HG03066 (cell line): ENCODE results near the gene MZT2A.
A peak's percentile ranks its signal among the peaks of the same experiment; 100 is the strongest.
"Not testable (repeated sequence)": the region's sequence is repeated elsewhere in the genome, so short reads cannot be mapped to it uniquely, and the experiment has no call there.

Experiments
- ATAC-seq: cut with Tn5 transposase; IDR thresholded peaks from one replicate; pipeline ENCODE4 v1.9.1; 2021; ENCODE audit warnings: low read depth; ENCODE audit not compliant: unreplicated experiment

Gene MZT2A

DNA sequence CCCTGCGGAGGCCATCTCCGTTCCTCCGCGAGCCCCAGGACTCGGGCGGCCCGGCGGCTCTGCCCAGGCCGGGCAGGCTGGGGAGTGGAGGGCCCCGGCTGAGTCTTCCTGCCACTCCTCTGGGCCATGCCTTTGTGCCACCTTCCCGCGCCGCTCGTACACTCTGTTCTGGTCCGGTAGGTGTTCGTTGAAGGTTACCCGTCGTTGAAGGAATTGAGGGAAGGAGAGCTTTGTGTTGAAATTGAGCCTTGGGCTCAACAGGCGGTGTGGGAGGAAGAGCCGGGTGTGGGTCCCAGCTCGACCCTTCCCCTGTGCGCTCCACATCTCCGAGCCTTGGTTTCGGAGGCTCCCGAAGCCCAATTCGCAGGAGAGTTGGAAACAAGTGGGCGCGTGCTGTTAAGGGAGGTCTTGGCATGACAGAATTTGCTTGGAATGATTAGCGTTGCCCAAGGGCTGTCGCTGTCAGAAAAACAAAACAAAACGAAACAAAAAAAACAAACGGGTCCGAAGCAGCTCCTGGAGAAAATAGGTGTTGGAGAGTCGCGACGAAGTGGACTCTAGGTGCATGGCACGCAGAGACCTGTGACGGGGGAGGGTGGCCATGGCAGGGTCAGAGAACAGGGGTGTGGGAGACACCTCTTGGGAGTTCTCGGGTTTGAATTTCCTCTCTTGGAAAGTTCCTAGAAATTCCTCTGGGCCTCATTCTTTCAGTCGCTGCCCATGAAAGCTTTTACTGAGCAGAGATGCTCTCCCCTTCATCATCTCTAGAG, 1.2 kb upstream of the MZT2A start:
- ATAC-seq: peak; percentile 13

DNA sequence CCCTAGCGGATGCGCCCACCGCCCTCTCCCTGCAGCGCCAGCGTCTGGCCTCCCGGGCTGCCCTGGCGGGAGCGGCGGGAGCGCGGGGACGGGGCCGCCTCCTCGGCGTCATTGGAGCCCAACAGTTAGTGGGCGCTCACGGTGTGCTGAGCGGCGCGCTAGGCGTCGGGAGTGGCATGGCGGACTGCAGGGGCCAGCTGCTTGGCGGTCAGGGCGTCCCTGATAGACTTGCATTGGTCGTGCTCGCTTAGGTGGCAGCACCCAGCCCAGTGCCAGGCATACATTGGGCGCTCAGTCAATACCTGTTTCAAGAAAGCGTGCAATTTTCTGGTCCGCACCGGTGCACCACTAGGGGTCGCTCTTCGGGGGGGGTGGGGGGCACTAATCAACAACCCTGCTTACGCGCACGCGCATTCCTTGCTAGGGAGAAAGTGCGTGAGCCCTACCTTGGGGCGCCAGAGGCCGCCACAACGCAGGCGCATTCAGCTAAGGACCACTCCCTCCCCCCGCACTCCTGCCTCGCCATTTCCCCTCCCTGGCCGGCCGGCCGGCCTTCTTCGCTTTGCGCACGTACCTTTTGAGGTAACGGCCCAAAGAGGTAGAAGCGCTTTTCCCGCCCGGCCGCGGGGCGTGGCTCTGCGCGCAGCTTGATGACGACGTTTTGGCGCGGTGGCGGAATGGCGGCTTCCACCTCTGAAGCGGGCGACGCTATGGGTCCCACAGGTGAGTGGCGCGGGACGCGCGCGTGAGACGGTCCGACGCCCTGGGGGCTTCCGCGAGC, 411 bp upstream of the MZT2A start:
- ATAC-seq: peak; percentile 64

DNA sequence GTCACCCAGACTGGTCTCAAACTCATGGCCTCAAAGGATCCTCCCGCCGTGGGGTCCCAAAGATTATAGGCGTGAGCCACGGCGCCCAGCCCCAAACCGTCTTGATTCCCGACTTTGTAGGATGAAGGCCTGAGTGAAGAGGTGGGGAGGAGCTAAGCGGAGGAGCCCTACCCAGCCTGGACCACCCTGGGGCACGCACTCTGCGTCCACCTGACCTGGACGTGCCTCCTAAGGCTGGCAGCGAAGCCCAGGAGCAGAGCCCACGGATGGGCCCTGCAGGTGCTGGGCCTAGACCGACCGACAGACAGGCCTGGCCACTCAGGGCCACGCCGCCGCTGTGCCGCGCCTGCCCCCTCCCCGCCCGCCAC, 744 bp downstream of the MZT2A start:
- ATAC-seq: peak; percentile 1

DNA sequence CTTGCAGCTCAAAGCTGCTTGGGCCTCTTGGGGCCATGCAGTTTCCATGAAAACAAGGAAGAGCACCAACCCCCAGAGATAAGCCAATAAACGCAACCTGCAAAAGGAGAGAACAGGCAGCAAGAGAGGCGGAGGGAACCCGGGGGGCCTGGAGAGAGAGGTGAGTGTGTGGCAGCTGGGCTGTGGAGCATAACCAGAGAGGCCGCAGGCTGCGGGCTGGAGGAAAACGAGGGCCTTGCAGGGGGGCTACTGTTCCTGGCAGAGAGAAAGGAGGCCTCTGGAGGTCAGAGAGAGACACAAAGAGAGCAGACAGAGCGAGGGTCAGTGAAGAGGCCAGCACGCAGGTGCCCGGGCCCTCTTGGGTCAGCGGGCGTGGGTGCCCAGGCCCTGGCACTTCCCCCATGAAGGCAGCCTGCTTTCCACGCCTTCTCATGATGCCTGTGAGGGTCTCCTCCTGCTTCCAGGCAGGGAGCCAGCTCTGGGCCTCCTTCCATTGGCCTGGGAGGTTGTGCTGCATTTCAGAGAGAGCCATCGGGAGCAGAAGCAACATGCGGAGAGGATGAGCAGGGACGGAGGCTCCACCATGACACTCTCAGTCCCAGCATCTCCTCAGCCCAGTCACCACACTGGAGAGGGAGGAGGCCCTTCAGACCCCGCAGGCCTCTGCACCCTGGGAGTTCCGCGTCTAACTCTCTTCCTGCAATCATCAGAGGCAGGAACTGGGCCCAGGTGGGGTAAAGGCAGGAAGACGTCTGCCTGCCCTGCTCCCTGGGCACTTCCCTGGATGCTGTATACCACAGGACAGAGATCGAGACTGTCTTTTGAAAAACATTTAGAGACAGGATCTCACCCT, 1.4 kb downstream of the MZT2A start:
- ATAC-seq: not testable (repeated sequence)

DNA sequence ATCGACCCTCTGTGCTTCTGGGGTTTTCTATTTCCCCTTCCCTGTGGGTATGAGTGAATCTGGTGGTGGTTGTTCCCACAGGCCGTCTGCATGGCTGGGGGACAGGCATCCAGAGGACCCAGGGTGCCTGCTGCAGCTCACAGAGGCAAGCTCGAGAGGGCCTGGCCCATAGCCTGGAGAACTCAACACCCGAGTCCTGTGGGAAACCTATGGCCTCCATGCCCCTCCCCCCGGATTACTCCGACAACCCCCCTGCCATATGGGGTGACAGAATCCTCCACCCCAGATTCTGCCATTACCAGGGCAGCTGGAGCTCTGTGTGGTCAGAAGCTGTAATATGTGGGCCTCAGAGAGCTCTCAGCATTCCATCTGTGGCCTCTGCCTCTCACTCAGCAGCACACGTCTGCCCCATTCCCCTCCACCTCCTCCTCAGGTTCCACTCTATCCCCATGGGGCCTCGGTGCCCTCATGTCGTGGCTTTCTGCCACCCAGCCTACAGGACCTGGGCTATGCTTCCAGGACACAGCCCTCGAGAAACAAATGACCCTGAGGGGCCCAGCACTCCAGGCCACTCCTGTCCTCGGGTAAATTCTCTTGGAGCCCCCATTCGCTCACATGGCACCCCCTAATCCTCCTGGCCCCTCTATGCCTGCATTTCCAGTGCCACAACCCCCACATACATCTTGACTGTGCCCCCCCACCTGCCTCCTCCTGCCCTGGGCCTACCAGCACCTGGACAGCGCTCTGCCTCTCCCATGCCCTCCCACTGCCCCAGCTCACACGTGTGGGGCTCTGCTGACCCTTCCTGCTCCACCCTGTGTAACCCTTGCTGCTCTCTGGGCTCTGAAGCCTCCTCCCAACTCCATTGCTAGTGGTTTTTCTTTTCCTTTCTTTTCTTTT, 3.6 kb downstream of the MZT2A start:
- no peak for ATAC-seq

DNA sequence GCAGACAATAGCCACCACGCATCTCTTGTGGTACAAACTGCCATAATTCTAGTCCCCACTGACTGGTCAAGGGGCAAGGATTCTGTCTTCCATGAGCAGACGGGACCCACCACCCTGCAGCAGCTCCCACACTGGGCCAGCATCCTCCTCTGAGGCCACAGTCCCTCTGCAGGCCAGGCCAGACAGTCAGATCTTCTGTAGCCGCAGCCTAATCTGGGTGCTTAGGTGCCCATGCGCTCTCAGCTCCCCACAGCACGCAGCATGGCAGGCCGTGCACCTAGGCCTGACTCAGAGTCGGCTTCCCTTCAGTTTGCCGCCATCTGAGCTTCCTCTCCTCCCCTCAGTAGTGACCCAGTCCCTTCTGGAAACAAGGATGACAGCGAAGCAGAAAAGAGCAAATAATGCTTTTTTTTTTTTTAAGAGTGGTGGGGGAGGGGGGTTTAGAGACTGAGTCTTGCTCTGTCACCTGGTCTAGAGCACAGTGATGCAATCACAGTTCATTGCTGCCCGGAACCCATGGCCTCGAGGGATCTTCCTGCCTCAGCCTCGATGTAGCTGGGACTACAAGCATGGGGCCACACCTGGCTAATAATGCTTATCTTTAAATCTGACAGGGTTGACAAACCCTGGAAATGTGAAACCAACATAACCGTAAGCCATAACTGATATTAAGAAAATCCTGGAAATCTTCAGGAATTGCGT, 5.8 kb downstream of the MZT2A start:
- ATAC-seq: not testable (repeated sequence)

DNA sequence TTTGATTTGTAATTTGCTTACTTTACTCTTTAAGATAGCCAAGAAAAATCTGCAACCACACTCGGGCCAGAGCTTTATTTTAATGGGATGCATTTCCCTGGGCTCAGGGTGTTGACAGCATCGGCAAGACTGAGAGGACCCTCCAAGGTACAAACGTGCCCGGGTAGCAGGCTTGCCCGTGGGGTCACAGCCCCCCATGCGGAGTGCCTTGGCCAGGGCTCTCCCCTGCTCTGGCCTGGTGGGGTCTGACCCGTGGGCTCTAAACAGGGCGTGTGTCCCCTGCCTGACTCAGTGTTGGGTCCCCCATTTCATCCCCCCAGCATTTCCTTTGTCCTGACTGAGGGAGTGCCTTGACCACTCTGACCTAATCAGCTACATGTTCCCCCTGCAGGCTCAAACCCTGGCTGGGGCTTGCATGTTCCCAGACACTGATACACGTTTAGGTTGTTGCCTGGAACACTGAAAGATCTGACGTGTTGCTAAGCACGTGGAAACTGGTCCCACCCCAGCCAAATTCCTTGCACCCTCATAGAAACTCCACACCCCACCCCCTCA, 7.2 kb downstream of the MZT2A start:
- not testable (repeated sequence) for ATAC-seq

DNA sequence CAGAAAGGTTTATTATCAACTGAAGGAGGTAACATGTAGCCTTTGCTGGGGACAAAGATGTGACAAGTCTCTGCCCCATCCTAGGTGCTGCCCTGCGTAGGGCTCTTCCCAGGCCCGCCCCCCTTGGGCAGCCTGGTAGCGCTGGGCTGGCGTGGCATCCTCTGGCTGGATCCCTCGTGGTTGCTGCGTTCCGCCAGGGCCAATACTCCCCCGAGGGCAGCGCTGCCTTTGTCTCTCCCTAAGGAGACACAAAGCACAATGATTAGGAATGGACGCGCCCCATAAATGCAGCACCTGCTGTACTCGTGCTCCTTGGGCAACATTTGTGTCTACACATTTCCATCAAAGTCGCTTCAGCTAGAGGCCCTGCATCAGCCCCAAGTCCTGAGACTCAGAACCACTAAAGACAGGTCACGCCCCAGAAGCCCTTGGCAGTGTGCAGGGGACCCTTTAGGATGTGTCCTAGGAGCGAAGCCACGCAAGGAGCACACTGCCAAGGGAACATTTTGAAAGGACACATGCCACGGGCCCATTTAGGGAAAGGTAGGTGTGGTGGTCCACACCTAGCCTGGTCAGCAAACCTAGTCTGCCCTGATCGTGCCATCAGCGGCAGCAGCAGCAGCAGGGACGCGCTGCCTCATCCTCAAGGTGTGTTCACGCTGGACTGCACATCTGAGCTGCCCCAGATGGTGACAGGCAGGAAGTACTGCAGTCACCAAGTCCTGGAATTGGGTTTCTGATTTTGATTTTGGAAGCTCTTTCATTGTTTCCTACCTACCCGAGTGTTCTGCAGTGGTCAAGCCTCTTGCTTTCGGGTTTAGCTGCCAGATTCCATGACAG, 8.0 kb downstream of the MZT2A start:
- ATAC-seq: not testable (repeated sequence)

DNA sequence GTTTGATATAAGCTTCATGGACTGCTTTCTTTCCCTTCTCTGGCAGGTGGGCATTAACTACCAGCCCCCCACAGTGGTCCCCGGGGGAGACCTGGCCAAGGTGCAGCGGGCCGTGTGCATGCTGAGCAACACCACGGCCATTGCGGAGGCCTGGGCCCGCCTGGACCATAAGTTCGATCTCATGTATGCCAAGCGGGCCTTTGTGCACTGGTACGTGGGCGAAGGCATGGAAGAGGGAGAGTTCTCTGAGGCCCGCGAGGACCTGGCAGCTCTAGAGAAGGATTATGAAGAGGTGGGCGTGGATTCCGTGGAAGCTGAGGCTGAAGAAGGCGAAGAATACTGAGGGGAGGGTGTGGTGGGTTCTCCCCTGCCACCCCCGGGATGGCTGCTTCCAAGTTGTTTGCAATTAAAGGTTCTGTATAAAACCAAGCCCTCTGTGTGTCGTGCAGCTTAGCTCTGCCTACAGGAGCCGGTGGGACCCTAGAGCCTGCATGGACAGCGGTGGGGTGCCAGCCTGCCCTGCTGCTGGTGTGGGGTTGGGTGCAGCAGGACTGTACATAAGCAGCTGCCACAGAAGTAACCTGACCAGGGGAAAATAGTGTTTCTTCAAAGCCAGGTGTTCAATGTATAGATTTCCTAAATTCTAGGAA, 9.6 kb downstream of the MZT2A start:
- not testable (repeated sequence) for ATAC-seq

DNA sequence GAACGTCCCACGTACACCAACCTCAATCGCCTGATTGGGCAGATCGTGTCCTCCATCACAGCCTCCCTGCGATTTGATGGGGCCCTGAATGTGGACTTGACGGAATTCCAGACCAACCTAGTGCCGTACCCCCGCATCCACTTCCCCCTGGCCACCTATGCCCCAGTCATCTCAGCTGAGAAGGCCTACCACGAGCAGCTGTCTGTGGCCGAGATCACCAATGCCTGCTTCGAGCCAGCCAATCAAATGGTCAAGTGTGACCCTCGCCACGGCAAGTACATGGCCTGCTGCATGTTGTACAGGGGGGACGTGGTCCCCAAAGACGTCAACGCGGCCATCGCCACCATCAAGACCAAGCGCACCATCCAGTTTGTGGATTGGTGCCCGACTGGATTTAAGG, 11.8 kb downstream of the MZT2A start:
- not testable (repeated sequence) for ATAC-seq

DNA sequence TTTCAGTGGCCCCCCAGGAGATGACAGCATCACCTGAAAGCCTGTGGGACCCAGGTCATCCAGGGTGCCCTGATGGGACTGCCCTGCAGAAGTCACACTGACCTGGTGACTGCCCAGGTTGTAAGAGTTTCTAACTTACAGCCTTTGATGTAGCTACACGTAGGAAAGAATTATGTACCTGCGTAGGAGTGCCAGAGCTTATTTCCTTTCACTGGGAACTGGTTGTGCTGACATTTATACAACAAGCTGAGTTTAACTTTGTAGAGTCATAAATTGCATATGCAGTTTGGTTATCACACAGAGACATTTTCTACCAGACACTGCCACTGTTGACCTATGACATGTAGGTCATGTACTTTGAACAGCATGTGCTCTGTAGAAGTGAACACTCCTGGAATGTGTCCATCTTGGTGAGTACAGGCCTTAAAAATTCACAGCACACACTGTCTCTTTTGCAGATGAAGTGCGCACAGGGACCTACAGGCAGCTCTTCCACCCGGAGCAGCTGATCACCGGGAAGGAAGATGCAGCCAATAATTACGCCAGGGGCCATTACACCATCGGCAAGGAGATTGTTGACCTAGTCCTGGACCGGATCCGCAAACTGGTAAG, 13.2 kb downstream of the MZT2A start:
- ATAC-seq: not testable (repeated sequence)

DNA sequence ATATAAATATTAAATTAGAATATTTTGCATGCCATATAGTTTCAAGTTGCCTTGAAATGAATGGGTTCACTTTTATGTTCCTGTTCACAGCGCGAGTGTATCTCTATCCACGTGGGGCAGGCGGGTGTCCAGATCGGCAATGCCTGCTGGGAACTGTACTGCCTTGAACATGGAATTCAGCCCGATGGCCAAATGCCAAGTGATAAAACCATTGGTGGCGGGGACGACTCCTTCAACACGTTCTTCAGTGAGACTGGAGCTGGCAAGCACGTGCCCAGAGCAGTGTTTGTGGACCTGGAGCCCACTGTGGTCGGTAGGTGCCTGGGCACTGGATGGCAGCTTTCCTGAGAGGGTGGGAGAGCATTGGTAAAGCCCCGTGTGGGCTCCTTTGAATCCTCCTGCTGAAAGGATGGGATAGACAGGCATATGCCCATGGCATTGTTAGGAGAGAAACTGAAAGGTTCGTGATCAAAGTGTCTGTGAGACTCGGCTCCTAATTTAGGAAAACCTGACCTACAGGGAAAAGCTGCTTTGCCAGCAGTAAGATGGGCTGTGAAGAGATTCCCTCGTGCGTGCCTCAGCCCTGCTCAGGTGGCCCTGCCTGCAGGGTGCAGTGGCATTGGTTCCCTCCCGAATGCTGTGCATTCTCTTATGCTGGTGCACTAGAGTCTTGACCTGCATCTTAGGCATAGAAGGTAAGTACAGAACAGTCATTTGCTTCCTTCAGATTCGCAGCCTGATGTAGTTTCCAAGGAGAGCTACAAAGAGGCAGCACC, 13.9 kb downstream of the MZT2A start:
- not testable (repeated sequence) for ATAC-seq

DNA sequence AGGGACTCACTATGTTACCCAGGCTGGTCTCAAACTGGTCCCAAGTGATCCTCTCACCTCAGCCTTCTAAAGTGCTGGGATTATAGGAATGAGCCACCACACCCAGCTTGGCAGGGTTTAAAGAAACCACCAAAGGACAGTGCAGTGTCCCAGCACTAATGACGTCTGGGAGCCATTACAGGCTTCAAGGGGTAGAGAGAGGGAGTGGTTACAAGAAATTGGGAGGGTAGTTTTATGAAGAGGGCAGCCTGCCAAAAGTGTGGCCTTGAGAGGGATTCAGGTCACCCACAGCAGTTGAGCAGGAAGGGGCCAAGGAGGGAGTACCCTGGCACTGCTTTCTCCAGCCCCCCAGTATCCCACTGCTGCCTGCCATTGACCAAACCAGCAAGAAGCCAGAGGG, 15.0 kb downstream of the MZT2A start:
- ATAC-seq: not testable (repeated sequence)

DNA sequence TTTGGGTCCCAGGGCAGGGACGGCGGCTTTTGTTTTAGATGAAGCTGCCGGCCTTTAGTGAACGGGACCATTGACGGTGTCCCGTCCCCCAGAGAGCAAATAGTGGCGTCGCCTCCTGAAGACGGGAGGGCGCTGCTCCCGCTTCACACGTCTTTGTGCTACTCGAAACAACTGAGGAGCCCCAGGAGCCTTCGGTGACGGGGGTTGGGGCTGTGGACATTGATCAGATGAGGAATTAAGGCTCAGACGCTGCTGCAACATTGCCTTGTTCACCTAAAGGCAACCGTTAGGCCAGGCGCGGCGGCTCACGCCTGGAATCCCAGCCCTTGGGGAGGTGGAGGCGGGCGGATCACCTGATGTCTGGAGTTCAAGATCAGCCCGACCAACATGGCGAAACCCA, 15.8 kb downstream of the MZT2A start:
- ATAC-seq: not testable (repeated sequence)

DNA sequence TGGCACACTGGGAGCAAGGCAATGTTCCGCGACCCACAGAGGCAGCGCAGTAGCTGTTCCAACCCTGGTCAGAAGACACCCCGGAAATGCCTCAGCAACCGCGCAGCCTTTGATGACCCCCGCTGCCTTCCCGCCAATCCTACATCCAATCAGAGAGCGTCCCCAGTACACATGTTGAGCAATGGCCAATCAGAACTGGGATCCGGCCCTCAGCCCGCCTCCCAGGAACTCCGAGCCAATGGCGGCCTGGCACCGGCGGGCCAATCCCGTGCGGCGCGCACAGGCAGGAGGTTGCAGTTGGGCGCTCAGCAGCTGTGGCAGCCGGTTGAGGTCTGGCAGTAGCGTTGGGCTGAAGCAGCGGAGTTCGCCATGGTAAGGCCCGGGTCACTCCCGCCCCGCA, 16.4 kb downstream of the MZT2A start, which contains the start of gene TUBA3D:
Gene TUBA3D (plus strand): TSS at position 289 of the 400 bp plus-strand sequence. CDS start 81 bp downstream, at position 370.
- ATAC-seq: no peak

DNA sequence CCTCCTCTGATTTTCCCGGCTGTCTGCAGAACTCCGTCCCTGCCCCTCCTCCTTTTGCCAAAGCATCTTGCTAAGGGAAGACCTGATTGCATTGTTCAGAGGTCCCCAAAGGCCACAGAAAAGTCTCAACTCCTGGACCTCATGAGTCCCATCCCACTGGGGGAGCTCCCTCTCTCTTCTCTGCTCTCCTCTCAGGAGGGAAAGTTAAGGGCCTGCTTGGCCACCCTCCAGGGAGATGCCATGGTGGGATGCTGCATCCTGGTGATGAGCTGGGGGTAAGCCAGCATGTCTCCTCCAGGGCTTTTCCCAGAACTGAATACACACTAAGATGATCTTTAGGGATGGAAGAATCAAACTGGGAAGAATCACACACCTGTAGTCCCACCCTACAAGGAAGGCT, 18.9 kb downstream of the MZT2A start:
- not testable (repeated sequence) for ATAC-seq
